Stimulated activated CD4-positive, alpha-beta T cell treated with anti-CD3 and anti-CD28 coated beads, Interleukin-4, amount 100 ng/mL, for 4 hours (primary cell): Measurements from ENCODE around the gene SHFL.

Source experiments
- DNase-seq, 2 experiments: peaks; one replicate each; pipeline ENCODE4 v3.0.0-alpha.2; 2020

The SHFL gene

DNA sequence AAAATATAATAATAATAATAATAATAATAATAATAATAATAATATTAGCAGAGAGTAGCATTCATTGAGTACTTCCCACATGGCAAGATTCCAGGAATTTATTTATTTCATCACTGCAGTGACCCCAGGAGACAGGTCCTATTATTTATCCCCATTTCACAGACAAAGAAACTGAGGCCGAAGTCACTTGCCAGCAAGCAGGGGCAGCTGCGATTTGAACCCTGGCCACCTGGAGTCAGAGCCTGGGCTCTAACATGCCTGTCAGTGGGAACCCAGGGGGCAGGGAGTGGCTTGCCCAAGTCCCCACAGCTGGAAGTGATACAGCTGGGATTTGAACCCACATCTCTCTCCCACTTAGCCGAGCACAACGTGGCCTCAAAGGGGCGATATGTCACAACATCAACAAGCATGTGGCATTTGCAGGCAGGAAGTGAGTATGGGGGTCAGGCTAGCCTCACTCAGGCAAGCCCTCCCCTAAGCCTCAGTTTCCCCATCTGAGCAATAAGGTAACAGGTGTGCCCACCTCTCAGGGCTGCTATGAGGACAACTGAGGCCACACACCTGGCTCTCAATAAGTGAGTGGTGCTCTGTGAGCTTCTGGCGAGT lies 2.9 kb downstream of the SHFL start:
- no peak for DNase-seq

DNA sequence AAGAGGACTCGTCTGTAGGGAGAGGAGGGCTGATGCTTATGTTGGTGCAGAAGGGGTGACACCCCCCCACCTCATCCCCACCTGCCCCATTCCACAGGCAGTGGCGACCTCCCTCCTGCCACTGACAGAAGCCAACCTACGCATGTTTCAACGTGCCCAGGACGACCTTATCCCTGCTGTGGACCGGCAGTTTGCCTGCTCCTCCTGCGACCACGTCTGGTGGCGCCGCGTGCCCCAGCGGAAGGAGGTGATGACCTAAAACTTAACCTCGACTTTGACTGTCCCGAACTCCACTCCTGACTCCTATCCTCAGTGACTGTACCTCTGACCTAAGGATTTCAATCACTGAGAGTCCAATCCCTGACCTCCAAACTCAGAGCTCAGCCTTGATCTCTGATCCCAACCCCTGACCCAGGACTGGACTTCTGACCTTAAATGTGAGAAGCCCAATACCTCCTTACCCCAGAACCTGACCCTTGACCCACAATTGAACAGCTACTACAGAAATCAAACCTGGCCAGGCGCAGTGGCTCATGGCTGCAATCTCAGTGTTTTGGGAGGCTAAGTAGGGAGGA lies 3.8 kb downstream of the SHFL start:
- no peak for DNase-seq

DNA sequence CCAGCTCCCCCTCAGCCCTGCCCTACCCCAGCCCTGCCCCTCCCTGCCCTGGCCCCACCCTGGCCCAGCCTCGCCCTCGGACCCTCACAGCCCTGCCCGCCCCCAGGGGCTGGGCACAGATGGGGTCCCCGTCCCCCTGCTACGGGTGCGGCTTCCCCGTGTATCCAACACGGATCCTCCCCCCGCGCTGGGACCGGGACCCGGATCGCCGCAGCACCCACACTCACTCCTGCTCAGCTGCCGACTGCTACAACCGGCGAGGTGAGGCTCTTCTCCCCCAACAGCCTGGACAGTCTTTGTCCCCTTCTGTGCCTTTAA lies 5.2 kb downstream of the SHFL start:
- no peak for DNase-seq

DNA sequence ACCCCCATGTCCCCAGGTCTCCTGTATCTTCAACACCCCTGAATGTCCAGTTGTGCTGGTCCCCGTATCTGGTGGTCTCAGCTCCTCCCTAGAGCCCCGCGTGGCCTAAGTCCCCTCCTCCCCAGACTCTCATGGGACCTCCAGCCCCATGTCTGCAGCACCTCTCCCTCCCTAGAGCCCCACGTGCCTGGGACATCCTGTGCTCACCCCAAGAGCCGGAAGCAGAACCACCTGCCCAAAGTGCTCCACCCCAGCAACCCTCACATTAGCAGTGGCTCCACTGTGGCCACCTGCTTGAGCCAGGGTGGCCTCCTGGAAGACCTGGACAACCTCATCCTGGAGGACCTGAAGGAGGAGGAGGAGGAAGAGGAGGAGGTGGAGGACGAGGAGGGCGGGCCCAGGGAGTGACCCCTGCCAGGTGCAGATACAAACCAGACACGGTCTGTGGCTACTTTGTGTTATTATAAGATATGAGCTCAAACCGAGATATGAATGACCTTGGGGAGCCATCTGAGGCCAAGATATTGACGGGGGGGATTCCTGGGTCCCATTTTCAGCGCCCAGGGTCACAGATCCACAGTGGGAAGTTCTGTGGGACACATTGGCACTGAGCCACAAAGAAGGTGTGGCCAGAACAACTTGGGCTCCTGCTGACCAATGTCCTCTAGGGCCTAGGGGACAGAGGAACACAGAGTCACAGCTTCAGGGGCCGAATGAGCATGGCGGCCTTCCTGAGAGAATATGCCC lies 6.0 kb downstream of the SHFL start:
- DNase-seq: no peak

DNA sequence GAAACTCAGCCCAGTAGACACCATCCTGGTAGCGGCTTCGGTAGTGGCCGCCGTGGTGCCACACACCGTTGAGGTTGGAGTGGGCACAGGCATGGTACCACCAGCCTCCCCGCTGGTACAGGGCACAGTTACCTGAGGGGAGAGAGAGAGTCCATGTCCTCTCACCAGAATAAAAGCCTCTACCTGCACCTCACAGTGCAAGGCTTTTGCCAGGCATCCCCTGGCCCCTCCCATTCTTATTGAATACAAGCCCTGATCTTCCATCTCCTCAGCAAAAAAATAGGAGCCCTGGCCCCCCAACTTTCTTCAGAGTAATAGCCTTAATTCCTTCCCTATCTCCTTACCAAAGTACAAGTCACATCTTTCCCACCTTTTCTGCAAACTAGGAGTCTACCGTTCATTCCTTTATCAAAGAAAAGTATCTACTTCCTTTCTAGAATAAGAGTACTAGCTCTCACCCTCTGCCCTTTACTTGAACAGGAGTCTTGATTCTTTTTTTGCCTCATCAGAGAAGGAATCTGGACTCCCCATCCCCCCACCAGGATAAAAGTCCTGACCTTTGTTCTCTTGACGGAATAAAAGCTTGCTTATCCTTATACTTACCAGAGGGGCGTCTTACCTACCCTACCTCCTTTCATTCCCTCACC lies 6.7 kb downstream of the SHFL start:
- no peak for DNase-seq

DNA sequence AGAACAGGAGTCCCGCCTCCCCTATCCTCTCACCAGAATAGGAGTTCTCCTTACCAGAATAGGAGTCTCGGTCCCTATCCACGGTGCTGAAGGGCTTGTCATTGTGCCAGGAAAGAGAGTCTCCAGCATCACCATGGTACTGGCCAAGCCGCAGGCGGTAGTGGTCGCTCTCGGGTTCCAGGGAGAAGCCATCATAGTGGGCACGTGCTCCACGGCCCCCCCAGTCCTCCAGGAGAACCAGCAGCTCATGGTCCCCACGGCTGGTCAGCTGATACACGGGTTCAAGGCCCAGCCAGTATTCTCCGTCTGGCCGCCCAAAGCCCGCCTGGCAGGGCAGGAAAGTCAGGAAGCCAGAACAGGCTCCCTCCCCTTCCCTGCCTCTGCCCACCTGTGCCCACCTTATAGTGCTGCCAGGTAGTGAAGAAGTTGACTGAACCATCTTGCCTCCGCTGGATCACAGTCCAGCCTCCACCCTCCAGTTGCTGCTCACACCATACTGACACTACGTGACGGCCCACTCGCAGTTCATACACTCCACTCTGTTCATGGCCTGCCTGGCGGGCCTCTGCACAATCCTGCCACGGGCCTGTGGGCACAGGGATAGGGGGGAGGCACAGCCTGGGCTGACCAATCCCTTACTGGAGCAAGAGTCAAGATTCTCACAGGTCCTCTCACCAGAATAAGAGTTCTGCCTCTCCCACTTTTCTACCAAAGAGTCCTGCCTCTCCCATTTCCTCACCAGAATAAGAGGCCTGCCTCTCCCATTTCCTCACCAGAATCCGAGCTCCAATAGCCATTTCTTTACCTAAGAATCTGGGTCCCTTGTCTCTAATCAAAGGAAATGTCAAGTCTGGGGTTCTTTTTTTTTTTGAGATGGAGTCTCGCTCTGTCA lies 7.4 kb downstream of the SHFL start:
- DNase-seq: no peak

DNA sequence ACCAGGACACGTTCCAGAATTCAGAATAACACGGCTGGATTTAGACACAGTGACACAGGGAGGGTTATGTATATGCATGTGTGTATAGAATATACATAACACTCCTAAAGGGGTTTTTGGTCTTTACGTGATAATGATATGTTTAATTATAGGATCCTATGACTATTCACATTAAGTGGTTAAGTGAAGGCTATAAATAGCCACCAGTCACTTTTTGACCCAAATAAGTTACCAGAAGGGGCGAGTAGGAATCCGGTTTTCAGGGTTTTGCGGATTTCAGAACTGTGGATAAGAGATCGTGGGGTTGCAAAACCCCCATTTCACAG lies 9.5 kb downstream of the SHFL start:
- no peak for DNase-seq

DNA sequence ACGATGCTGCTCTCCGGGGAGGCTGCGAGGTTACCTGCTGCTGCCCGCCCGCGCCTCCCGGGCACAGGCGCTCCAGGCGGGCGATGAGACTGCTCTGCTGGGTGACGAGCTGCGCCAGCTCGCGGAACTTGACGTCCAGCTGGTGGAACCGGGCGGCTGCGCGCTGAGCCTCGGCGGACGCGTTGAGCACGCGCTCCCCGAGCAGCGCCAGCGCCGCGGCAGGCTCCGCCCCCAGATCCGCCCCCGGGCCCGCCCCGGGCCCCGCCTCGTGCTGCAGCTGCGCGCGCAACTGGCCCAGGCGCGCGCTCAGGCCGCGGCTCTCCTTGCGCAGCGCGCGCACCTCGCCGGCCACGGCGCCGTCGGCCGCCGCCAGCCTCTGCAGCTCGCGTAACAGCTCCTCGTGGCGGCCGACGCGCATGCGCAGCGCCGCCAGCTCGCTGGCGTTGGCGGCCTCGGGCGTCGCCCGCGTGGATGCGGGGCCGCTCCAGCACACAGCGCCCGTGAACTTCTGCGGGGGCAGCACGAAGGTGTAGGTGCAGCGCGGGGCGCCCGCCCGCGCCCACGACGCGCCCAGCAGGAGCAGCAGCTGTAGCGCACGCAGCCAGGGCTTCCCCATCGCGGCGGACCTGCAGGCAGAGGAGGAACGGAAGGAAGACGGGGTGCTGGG lies 10.0 kb downstream of the SHFL start:
- peak; percentile 87 to 90 for DNase-seq

DNA sequence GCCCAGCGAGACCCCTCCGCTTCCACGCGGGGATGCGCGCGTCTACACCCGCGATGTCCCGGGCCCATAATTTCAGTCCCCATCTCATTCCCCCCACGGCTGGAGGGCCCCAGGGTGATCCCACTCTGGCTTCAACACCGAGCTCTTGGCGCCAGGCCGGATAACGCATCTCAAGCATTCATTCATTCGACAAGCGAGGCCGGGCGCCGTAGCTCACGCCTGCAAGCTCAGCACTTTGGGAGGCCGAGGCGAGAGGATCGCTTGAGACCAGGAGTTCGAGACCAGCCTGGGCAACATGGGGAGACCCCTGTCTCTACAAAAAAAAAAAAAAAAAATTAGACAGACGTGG lies 10.5 kb downstream of the SHFL start:
- DNase-seq: no peak

DNA sequence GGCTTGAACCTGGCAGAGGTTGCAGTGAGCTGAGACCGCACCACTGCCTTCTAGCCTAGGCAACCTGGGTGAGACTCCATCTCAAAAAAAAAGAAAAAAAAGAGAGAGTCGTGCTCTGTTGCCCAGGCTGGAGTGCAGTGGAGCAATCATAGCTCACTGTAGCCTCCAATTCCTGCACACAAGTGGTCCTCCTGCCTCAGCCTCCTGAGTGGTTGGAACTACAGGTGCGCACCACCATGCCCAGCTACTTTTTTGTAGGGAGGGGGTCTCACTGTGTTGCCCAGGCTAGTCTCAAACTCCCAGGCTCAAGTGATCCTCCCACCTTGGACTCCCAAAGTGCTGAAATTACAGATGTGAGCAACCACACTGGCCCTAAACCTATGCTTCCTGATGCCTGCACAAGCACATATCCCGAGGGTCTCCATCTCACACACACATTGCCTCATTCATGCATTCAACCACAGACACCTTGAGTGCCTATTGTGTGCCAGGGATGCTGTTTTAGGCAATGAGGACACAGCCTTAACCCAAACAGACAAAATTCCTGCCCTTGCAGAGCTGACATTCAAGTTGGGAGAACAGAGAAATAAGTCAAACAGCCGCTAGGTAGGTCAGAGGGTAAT lies 14.2 kb downstream of the SHFL start:
- no peak for DNase-seq

DNA sequence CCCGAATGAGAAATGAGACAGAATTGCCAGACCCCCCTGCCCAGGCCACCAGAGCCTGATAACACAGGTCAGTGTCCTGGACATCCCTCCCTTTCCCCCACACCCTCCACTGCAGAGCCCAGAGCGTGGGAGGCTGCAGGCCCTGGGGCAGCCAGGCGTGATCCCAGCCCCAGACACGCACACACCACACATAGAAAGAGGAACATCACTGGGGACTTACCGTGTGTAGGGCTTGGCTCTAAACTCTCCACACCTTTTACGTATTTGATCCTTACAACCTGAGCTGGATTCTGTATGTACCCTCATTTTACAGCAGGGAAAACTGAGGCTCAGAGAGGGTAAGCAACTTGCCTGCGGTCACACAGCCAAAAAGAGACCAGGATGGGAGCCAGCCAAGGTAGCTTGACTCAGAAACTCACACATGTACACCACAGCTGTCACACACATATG lies 16.7 kb downstream of the SHFL start:
- DNase-seq: no peak

DNA sequence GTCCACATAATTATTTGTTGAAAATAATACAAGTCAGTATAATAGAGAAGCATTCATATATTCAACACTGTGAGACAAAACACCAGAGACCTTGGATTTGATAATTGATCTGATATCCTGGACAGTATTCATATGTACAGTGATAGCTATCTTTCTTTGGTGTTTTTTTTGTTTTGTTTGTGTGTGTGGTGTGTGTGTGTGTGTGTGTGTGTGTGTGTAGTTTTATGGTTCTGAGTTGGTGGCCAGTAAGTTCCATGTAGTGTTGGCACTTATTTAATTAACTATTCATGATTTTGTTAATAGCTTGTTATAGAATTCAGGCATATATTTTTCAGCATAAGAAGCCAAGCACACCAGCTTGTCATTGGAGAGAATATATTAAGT lies 18.0 kb downstream of the SHFL start:
- no peak for DNase-seq

DNA sequence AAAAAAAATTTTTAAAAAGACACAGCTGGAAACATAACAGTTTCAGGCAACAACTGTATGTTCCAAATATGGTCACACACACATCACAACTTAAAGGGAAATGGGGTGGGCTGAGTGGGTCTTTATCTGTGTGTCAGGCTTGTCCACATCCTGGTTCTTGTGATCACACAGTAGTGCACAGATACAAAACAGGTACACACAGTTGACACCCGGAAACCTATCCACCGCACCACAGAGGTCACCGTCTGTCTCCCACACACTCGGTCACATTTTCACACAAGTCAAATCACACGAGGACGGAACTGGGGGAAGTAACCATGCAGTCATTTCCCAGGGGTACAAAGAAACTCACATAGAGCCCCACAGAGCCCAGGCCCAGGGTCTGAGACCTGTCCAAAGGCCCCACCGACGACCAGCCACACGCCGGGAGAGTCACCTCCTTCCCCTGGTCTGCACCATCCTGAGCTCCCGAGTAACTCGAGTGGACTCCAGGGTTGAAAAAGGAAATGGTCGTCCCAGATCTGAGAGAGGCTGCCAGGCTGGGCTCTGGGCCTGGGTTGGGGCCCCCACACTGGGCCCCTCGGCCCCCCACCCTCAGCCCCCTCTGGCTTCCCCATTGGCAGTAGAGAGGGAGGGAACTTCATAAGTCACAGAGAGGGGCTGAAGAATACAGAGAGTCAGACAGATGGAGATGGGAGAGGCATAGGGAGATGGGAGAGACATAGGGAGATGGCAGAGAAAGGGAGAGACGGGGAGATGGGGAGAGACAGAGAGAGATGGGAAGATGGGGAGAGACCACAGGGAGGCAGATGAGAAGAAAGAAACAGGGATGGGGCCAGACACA lies 18.8 kb downstream of the SHFL start:
- peak; percentile 47 to 77 for DNase-seq

DNA sequence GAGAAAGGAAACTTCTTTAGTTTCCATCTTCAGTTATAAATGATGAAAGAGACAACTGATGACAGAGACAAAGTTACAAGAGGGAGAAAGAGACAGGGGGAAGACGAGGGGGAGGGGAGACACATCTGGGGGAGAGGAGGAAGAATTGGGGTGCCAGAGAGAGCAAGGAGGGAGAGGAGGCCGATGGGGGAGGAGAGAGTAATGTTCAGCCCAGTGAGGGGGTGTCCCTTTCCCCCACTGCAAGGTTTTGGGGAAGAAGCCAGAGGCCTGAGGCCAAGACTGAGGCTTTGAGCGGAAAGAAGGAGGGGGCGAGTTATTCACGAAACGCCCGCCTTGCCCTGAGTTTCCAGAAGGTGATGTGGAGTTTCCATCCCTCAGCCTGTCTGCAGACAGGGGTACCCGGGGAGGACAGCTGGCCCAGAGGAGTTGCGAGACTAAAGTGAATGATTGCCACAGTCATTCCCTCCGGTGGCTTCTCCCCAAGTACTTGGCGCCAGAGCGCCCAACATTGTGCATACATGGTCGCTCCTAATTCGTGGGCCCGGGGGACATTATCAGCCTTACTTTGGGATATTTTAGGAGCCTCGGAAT lies 19.5 kb downstream of the SHFL start:
- DNase-seq: peak; percentile 70 to 93

DNA sequence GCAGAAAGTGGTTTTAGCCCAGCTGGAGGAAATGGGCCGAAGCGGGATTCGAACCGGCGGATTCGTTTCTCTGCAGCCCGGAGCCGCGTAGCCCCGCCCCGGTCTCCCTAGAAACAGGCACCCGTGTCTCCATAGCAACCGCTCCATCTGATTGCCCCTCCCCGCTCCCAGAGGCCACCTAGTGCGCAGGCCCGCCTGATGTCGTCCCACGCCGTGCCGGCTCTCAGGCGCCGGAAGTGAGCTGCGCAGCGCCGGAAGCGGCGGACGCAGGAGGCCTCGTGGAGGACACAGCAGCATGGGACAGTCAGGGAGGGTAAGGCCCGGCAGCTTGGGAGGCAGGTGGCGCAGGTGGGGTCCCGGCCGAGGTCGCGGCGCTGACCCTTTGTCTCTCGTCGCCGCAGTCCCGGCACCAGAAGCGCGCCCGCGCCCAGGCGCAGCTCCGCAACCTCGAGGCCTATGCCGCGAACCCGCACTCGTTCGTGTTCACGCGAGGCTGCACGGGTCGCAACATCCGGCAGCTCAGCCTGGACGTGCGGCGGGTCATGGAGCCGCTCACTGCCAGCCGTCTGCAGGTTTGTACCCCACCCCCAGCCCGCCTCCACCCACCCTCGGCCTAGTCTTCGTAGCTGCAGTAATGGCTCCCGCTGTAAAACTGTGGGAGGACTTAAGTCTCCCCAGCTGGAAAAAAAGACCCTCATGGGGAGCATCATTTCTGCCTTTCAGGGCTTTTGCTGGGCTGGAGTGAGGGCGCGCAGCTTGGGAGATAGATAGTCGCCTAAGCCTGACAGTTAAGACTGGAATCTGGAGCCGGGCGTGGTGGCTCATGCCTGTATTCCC lies 20.2 kb downstream of the SHFL start, which contains the start of gene PPAN:
Gene PPAN, plus strand, starts transcription at position 263 of the 837 bp plus-strand sequence. Its CDS starts 33 bp downstream, at position 296.
- DNase-seq: peak; percentile 92 to 95

DNA sequence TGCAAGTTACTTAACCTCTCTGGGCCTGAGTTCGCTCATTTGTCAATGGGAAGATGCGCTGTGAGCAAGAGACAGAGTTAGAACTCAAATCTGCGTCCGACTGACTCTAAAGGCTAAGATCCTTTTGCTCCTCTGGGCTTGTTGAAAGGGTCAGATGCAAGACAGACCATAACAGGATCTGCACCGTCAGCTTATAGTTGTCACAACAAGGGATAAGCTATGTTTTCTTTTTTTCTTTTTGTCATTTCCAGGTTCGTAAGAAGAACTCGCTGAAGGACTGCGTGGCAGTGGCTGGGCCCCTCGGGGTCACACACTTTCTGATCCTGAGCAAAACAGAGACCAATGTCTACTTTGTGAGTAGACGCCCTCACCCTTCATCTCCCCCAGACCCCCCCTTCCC lies 21.1 kb downstream of the SHFL start:
- DNase-seq: no peak

DNA sequence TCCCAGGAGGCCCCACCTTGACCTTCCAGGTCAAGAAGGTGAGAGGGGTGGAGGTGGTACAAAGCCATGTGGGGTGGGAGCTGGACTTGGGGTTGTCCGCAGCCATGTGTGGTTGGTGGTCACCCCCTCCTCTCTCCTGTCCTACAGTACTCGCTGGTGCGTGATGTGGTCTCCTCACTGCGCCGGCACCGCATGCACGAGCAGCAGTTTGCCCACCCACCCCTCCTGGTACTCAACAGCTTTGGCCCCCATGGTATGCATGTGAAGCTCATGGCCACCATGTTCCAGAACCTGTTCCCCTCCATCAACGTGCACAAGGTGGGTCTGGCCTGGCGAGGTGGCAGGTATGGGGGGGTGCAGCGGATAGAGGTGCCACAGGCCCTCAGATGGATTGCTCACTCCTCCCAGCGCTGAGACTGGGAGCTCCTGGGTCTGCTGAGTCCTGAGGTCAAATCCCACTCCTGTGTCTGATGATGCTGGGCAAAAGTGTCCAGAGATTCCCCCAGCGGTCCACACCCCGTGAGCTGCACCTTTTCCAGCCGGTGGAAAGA lies 21.8 kb downstream of the SHFL start:
- DNase-seq: no peak

DNA sequence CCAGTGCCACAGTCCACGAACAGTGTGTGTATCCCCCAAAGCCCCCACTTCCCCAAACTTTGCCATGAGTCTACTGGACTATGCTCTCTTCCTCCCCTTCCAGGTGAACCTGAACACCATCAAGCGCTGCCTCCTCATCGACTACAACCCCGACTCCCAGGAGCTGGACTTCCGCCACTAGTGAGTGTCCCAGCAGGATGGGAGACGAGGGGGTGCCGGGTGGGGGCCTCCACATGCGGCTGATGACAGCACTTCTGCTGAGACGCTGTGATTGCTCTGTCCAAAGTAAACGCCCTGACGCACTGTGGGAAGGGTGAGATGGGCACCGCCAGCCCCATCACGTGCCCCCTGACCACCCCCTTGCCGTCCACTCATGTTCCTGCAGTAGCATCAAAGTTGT lies 23.4 kb downstream of the SHFL start:
- DNase-seq: no peak
